Measurements from ENCODE around the gene UBE3B.

Gene UBE3B

GRCh38 chr12:109501299-109501698 is 23.9 kb downstream of the UBE3B start:
- Mint-ChIP-seq H3K27ac (no peak overlapping the region), H3K4me1 (ENCODE audit: low read depth) (no peaks in the 10 kb centered on the region), H3K9me3 (no peaks in the 10 kb centered on the region), H3K27me3 (no peaks in the 10 kb centered on the region), H3K36me3 (ENCODE audit: low read depth) (peaks cover 98% of the 10 kb centered on the region), H3K4me3 (no peak overlapping the region)
- intact Hi-C loops (cut with micrococcal nuclease): no loop called here

- Mint-ChIP-seq H3K4me1 (ENCODE audit: low read depth) (no peaks in the 10 kb centered on the region), H3K4me3 (no peak overlapping the region), H3K27me3 (no peaks in the 10 kb centered on the region), H3K27ac (no peak overlapping the region), H3K9me3 (no peaks in the 10 kb centered on the region), H3K36me3 (ENCODE audit: low read depth) (peaks cover 100% of the 10 kb centered on the region)
- intact Hi-C loops (cut with micrococcal nuclease): no loop called here
Measured at GRCh38 chr12:109502332-109502731, 24.9 kb downstream of the UBE3B start.

- no peak overlapping the region for H3K27ac Mint-ChIP-seq
- H3K9me3 Mint-ChIP-seq: no peaks in the 10 kb centered on the region
- H3K27me3 Mint-ChIP-seq: no peaks in the 10 kb centered on the region
- intact Hi-C loops (cut with micrococcal nuclease): no loop called here
- H3K4me3 Mint-ChIP-seq: no peak overlapping the region
- H3K36me3 Mint-ChIP-seq (ENCODE audit: low read depth): peaks cover 100% of the 10 kb centered on the region
- H3K4me1 Mint-ChIP-seq (ENCODE audit: low read depth): no peaks in the 10 kb centered on the region
Measured at GRCh38 chr12:109503611-109504010, 26.2 kb downstream of the UBE3B start.

- H3K9me3 Mint-ChIP-seq: no peaks in the 10 kb centered on the region
- H3K36me3 Mint-ChIP-seq (ENCODE audit: low read depth): peaks cover 97% of the 10 kb centered on the region
- no peak overlapping the region for H3K27ac Mint-ChIP-seq
- no peak overlapping the region for H3K4me3 Mint-ChIP-seq
- H3K27me3 Mint-ChIP-seq: no peaks in the 10 kb centered on the region
- intact Hi-C loops (cut with micrococcal nuclease): no loop called here
- H3K4me1 Mint-ChIP-seq (ENCODE audit: low read depth): no peaks in the 10 kb centered on the region
Measured at GRCh38 chr12:109504068-109504467, 26.6 kb downstream of the UBE3B start.

GRCh38 chr12:109510196-109510595 is 32.8 kb downstream of the UBE3B start:
- Mint-ChIP-seq H3K27me3 (no peaks in the 10 kb centered on the region), H3K4me1 (ENCODE audit: low read depth) (no peaks in the 10 kb centered on the region), H3K36me3 (ENCODE audit: low read depth) (peaks cover 94% of the 10 kb centered on the region), H3K4me3 (no peak overlapping the region), H3K9me3 (no peaks in the 10 kb centered on the region), H3K27ac (no peak overlapping the region)
- intact Hi-C loops (cut with micrococcal nuclease): no loop called here

- H3K27ac Mint-ChIP-seq: no peak overlapping the region
- peaks cover 93% of the 10 kb centered on the region for H3K36me3 Mint-ChIP-seq (ENCODE audit: low read depth)
- intact Hi-C loops (cut with micrococcal nuclease): no loop called here
- H3K4me1 Mint-ChIP-seq (ENCODE audit: low read depth): no peaks in the 10 kb centered on the region
- H3K9me3 Mint-ChIP-seq: no peaks in the 10 kb centered on the region
- no peak overlapping the region for H3K4me3 Mint-ChIP-seq
- H3K27me3 Mint-ChIP-seq: no peaks in the 10 kb centered on the region
Measured at GRCh38 chr12:109512608-109513007, 35.2 kb downstream of the UBE3B start.

GRCh38 chr12:109513051-109513450 is 35.6 kb downstream of the UBE3B start:
- intact Hi-C loops (cut with micrococcal nuclease): no loop called here
- Mint-ChIP-seq H3K4me3 (no peak overlapping the region), H3K36me3 (ENCODE audit: low read depth) (peaks cover 93% of the 10 kb centered on the region), H3K27ac (no peak overlapping the region), H3K4me1 (ENCODE audit: low read depth) (no peaks in the 10 kb centered on the region), H3K9me3 (no peaks in the 10 kb centered on the region), H3K27me3 (no peaks in the 10 kb centered on the region)

- Mint-ChIP-seq H3K4me1 (ENCODE audit: low read depth) (no peaks in the 10 kb centered on the region), H3K27me3 (no peaks in the 10 kb centered on the region), H3K27ac (no peak overlapping the region), H3K9me3 (no peaks in the 10 kb centered on the region), H3K36me3 (ENCODE audit: low read depth) (peaks cover 94% of the 10 kb centered on the region), H3K4me3 (no peak overlapping the region)
- intact Hi-C loops (cut with micrococcal nuclease): no loop called here
Measured at GRCh38 chr12:109513977-109514376, 36.5 kb downstream of the UBE3B start.

- intact Hi-C loops (cut with micrococcal nuclease): loop anchor here (1.0 to 5.0 kb wide), 2 partner anchors 80 to 258 kb away; no protein-coding TSS in a partner anchor
- no peak overlapping the region for H3K4me3 Mint-ChIP-seq
- H3K27ac Mint-ChIP-seq: no peak overlapping the region
- no peaks in the 10 kb centered on the region for H3K9me3 Mint-ChIP-seq
- H3K36me3 Mint-ChIP-seq (ENCODE audit: low read depth): peaks cover 96% of the 10 kb centered on the region
- no peaks in the 10 kb centered on the region for H3K4me1 Mint-ChIP-seq (ENCODE audit: low read depth)
- no peaks in the 10 kb centered on the region for H3K27me3 Mint-ChIP-seq
Measured at GRCh38 chr12:109517619-109518018, 40.2 kb downstream of the UBE3B start.

GRCh38 chr12:109518820-109519665 is 41.6 kb downstream of the UBE3B start:
- no peaks in the 10 kb centered on the region for H3K9me3 Mint-ChIP-seq
- H3K36me3 Mint-ChIP-seq (ENCODE audit: low read depth): peaks cover 97% of the 10 kb centered on the region
- no peak overlapping the region for H3K4me3 Mint-ChIP-seq
- H3K27ac Mint-ChIP-seq: no peak overlapping the region
- intact Hi-C loops (cut with micrococcal nuclease): loop anchor here (1.0 to 5.0 kb wide), 2 partner anchors 78 to 256 kb away; no protein-coding TSS in a partner anchor
- no peaks in the 10 kb centered on the region for H3K4me1 Mint-ChIP-seq (ENCODE audit: low read depth)
- no peaks in the 10 kb centered on the region for H3K27me3 Mint-ChIP-seq

- intact Hi-C loops (cut with micrococcal nuclease): loop anchor here (5.0 kb wide), 1 partner anchor 78 kb away; no protein-coding TSS in a partner anchor
- H3K9me3 Mint-ChIP-seq: no peaks in the 10 kb centered on the region
- no peak overlapping the region for H3K4me3 Mint-ChIP-seq
- H3K4me1 Mint-ChIP-seq (ENCODE audit: low read depth): no peaks in the 10 kb centered on the region
- H3K27ac Mint-ChIP-seq: no peak overlapping the region
- H3K36me3 Mint-ChIP-seq (ENCODE audit: low read depth): peaks cover 97% of the 10 kb centered on the region
- no peaks in the 10 kb centered on the region for H3K27me3 Mint-ChIP-seq
Measured at GRCh38 chr12:109519787-109520186, 42.4 kb downstream of the UBE3B start.

- intact Hi-C loops (cut with micrococcal nuclease): no loop called here
- Mint-ChIP-seq H3K27ac (no peak overlapping the region), H3K9me3 (no peaks in the 10 kb centered on the region), H3K4me1 (ENCODE audit: low read depth) (no peaks in the 10 kb centered on the region), H3K27me3 (no peaks in the 10 kb centered on the region), H3K4me3 (no peak overlapping the region), H3K36me3 (ENCODE audit: low read depth) (peaks cover 99% of the 10 kb centered on the region)
Measured at GRCh38 chr12:109521831-109522230, 44.4 kb downstream of the UBE3B start.

GRCh38 chr12:109523071-109523470 is 45.6 kb downstream of the UBE3B start:
- no peaks in the 10 kb centered on the region for H3K27me3 Mint-ChIP-seq
- no peaks in the 10 kb centered on the region for H3K9me3 Mint-ChIP-seq
- no peaks in the 10 kb centered on the region for H3K4me1 Mint-ChIP-seq (ENCODE audit: low read depth)
- H3K36me3 Mint-ChIP-seq (ENCODE audit: low read depth): peaks cover 99% of the 10 kb centered on the region
- no peak overlapping the region for H3K4me3 Mint-ChIP-seq
- intact Hi-C loops (cut with micrococcal nuclease): no loop called here
- H3K27ac Mint-ChIP-seq: no peak overlapping the region

- intact Hi-C loops (cut with micrococcal nuclease): no loop called here
- no peaks in the 10 kb centered on the region for H3K4me1 Mint-ChIP-seq (ENCODE audit: low read depth)
- H3K27ac Mint-ChIP-seq: no peak overlapping the region
- H3K9me3 Mint-ChIP-seq: no peaks in the 10 kb centered on the region
- no peak overlapping the region for H3K4me3 Mint-ChIP-seq
- H3K27me3 Mint-ChIP-seq: no peaks in the 10 kb centered on the region
- peaks cover 99% of the 10 kb centered on the region for H3K36me3 Mint-ChIP-seq (ENCODE audit: low read depth)
Measured at GRCh38 chr12:109523504-109523903, 46.1 kb downstream of the UBE3B start.
